Skeletal muscle cell (primary cell): ENCODE measurements around the gene BTBD9.

ENCODE experiments used
- DNase-seq: peaks from one replicate; pipeline ENCODE4 v3.0.0-alpha.2; 2010; ENCODE audit warnings: low read depth
- H3K4me3 ChIP-seq: 2 replicates; pipeline ENCODE4 v1.5.1; 2011; ENCODE audit warnings: low read depth, mild to moderate bottlenecking, control low read depth, low read length, moderate library complexity

BTBD9 gene

DNA sequence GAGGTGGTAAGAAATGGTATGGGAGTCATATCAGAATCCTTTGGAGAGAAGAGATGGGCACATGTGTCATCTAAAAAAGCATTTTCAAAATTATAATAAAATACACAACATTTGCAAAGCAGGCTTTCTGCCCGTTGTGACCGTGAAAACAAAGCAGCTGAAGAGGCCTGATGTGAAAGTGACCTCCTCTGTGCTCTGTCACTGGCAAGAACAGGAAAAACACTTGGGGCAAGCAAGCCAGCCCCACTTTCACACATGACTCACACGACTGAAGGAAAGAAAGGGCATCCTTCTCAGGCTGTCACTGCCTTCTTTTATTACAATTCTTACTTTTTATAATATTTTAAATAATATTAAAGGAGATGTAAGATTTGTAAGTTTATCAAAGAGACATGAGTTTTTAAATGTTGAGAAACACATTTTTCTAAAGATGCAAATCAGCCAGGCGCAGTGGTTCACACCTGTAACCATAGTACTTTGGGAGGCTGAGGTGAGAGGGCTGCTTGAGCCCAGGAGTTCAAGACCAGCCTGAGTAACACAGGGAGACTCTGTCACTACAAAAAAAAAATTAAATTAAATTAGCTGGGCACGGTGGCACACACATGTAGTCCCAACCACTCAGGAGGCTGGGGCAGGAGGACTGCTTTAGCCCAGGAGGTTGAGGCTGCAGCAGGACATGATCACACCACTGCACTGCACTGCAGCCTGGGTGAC, 143.7 kb downstream of the BTBD9 start:
- no peak for DNase-seq
- no peak overlapping the region for H3K4me3 ChIP-seq

DNA sequence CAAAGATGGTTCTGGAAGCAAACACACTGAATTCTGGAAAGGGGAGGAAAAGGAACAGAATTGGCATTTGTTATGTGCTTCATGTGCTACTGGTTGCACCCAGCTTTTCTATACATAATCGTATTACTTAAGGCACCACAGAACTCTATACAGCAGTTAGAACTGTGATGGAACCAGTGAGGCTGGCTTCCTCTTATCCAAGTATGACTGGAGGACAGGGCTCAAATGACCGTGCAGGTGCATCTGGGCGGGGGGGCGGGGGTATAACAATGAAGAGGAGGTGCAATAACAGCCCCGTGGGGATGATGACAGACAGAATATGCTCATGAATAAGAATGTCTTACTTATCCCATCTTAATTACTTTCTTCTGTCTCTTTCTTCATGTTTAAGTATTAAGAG, 144.2 kb downstream of the BTBD9 start:
- no peak for DNase-seq
- H3K4me3 ChIP-seq, result no peak overlapping the region

GRCh38 chr6:38493931-38494547, 145.7 kb downstream of the BTBD9 start:
- DNase-seq, result peak; percentile 21
- no peak overlapping the region for H3K4me3 ChIP-seq

DNA sequence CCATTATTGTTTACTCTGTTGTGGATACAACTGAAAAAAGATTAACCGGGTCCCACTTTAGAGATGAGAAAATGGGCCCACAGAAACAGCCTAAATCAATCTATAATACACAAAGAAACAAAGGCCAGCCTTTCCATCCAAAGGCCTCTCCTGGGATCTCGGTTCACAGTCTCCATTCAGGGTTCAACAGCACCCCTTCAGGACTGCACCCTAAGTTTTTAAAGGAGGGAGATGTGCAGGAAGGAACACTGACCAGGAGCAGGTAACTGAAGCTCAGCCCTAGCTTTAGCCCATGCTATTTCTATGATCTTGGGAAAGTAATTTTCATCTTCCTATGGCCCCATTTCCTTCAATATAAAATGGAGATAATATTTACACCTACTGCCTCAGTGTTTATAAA, 147.7 kb downstream of the BTBD9 start:
- no peak for DNase-seq
- no peak overlapping the region for H3K4me3 ChIP-seq

DNA sequence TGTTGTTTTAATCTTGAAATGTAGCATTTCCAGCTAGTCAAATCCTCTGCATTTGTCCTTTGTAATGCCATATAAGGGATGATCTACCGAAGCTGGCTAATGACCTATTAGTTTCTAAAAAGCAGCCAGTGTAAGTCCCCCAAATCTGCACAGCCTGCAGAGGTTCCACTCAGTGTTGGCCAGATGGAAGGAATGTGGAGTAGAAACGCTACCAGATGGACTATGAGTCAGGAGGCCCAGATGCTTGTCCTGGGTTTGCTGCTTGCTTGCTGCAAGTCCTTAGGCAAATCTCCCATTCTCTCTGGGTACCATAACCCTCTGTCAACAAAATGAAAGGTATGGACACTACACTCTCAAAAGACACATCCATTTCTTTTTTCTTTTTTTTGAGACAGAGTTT, 149.8 kb downstream of the BTBD9 start:
- DNase-seq, result peak; percentile 22

DNA sequence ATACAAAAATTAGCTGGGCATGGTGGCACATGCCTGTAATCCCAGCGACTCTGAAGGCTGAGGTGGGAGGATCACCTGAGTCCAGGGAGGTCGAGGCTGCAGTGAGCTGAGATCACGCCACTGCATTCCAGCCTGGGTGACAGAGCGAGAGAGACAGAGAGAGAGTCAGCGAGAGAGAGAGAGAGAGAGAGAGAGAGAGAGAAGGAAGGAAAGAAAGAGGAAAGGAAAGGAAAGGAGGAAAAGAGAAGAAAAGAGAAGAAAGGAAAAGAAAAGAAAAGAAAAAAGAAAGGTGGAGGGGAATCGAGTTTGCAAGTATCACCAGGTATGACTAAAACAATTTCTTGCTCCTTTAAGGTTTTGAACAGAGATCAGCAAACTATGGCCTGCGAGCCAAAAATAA, 152.3 kb downstream of the BTBD9 start:
- no peak overlapping the region for H3K4me3 ChIP-seq
- no peak for DNase-seq

More for the DNA sequence above, 149.8 kb downstream of the BTBD9 start:
- no peak overlapping the region for H3K4me3 ChIP-seq

DNA sequence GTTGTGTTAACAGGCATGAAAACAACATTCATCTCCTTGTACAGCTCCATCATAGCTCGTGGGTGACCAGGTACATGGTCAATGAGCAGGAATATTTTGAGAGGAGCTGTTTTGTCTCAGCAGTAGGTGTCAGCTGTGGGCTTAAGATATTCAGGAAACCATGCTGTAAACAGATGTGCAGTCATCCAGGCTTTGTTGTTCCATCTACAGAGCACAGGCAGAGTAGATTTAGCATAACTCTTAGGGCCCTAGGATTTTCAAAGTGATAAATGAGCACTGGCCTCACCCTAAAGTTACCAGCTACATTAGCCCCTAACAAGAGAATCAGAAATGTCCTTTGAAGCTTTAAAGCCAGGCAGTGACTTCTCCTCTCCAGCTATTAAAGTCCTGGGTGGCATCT, 154.2 kb downstream of the BTBD9 start:
- DNase-seq, result no peak
- no peak overlapping the region for H3K4me3 ChIP-seq

DNA sequence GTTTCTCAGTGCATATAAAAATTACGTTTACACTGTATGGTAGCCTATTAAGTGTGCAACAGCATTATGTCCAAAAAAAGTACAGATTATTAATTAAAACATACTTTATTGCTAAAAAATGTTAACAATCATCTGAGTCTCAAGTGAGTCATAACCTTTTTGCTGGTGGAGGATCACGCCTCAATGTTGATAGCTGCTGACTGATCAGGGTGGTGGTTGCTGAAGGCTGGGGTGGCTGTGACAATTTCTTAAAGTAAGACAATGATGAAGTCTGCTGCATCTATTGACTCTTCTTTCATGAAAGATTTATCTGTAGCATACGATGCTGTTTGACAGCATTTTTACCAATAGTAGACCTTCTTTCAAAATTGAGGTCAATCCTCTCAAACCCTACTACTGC, 155.1 kb downstream of the BTBD9 start:
- no peak for DNase-seq
- H3K4me3 ChIP-seq, result no peak overlapping the region

DNA sequence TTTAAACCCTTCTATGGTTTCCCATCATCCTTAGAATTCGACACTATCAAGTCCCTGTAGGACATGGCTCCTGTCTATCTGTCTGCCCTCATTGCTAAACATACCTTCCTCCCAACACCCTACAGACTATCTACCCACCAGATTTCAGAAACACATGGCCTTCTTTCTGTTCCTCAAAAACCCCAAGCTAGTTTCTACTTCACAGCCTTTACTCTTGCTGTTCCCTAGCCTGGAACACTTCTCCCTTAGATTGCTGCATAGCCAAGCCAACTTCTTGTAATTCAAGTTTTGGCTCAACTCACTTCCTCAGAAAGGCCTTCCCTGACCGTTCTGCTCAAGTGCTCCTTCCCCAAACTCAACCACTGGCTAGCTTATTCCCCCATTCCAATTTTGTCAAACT, 156.2 kb downstream of the BTBD9 start:
- DNase-seq, result no peak
- H3K4me3 ChIP-seq, result no peak overlapping the region

DNA sequence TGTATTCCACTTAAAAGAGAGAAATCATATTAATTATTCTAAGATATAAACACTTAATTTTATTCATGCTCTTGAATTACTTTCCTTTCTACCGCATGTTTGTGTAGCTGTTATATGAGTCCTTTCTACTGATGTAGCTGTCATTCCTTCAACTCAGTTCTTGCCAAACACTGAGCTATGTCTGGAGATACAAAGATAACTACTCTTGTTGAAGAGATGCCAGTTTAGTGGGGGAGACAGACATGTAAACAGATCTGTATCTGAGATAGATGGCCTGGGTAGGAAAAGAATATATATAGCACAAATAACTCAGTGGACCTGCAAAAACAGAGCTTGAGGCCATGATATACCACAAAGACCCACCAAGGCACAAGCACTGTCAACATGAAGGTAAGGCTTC, 157.3 kb downstream of the BTBD9 start:
- DNase-seq, result no peak
- H3K4me3 ChIP-seq, result no peak overlapping the region

GRCh38 chr6:38481851-38482250, 157.9 kb downstream of the BTBD9 start:
- H3K4me3 ChIP-seq, result no peak overlapping the region
- DNase-seq, result no peak

GRCh38 chr6:38481211-38481836, 158.4 kb downstream of the BTBD9 start:
- DNase-seq, result no peak
- H3K4me3 ChIP-seq, result no peak overlapping the region

GRCh38 chr6:38480036-38480435, 159.7 kb downstream of the BTBD9 start:
- H3K4me3 ChIP-seq, result no peak overlapping the region
- no peak for DNase-seq

GRCh38 chr6:38479331-38479730, 160.4 kb downstream of the BTBD9 start:
- no peak overlapping the region for H3K4me3 ChIP-seq
- DNase-seq, result no peak

GRCh38 chr6:38477680-38478260, 162.0 kb downstream of the BTBD9 start:
- no peak overlapping the region for H3K4me3 ChIP-seq
- DNase-seq, result no peak

- H3K4me3 ChIP-seq, result no peak overlapping the region
- no peak for DNase-seq
Observed at GRCh38 chr6:38476888-38477287, 162.8 kb downstream of the BTBD9 start.

DNA sequence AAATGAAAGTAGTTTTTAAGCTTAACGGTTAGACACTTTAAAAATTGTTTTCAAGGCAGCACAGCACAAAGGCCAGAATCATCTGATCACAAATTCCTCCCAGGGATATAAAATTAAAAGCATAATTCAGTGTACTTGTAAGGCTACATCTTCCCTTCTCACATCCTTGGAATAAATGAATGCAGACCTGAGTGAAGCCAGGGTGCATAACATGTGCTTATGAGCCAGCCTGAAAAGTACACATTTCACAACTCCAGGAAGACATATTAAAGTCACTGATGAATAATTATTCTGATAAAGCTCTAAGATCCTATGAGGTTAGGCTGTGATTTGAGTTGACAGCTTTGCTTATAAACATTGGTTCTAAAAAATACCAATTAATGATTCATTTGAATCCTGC, 163.6 kb downstream of the BTBD9 start:
- no peak overlapping the region for H3K4me3 ChIP-seq
- DNase-seq, result no peak

DNA sequence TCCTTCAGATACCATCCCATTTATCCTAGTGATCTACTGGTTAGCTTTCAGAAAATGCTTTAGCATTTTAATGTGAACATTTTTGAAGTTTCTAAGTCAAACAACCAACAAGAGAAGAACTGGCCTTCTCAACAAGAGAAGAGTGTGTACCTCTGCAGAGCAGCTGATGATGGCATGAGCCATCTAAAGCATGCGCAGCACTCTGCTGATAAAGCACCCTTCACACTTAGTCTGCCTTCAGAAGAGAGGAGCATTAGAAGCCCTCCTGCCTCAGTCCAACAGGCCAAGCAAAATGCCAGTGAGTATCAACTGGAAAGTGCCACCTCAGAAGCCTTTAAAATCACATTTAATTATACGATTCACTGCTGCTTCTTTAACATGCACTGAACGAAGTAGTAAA, 169.2 kb downstream of the BTBD9 start:
- H3K4me3 ChIP-seq, result no peak overlapping the region
- DNase-seq, result no peak

DNA sequence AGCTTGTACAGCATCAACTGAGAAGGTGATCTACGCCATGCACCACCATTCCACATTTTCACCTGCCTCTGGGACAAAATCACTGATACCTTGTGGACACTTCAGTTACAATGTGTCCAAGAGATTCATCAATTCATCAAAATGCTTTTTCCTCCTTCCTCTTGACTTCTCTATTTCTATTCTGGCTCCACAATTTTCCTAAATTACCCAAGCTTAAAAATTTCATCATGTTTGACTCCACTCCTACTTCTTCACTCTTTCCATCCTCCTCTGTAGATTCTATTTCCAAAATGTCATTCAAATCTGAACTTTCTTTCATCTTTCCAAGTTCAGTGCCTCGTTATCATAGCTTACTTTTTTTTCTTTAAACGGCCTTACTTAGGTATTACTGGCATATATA, 172.2 kb downstream of the BTBD9 start:
- DNase-seq, result no peak
- H3K4me3 ChIP-seq, result no peak overlapping the region

DNA sequence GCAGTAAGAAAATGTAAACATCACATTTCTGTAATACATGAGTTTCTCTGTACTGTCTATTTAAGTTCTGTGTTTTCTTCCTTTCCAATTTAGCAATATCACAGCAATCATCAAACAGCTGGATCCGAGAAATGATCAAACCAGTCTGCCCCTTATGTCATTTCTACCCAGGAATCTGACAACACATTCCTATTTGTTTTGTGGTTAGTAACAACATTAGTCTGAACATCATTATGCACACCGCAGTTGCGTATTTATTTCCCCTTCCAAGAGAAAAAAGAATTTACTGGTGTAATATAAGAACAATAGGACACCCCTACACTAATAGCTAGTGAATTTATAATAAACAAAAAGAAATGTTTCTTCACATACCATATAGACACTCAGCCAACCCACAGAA, 179.5 kb downstream of the BTBD9 start:
- no peak overlapping the region for H3K4me3 ChIP-seq
- peak; percentile 28 for DNase-seq

DNA sequence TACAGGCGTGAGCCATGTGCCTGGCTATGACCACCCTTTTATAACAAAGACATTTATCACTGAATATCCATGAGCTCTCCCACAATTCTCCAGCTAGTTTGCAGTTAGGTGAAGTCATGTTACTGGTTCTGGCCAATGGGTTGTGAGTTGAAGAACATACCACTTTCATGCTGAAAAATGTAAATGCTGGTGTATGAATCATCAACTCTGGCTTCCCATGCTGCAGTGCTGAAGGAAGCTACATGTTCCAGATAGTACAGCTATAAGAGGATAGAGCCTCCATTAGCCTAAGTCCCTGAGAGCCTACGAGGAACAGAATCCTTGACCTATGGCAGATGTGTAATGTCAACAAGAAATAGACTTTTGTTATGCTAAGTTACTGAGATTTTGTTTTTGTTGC, 180.4 kb downstream of the BTBD9 start:
- peak; percentile 15 for DNase-seq
- H3K4me3 ChIP-seq, result no peak overlapping the region
